HG02610 (cell line): ENCODE data around the gene SPDL1.

ENCODE experiments used
- ATAC-seq: cut with Tn5 transposase; IDR thresholded peaks from one replicate; pipeline ENCODE4 v1.9.1; 2021; ENCODE audit warnings: mild to moderate bottlenecking, moderate library complexity; ENCODE audit not compliant: unreplicated experiment

SPDL1 gene

GRCh38 chr5:169628892-169629291, 45.3 kb downstream of the SPDL1 start:
- ATAC-seq, result no peak

- ATAC-seq, result no peak
These were observed 46.4 kb downstream of the SPDL1 start for GRCh38 chr5:169629847-169630548.

GRCh38 chr5:169631360-169631759, 47.8 kb downstream of the SPDL1 start:
- ATAC-seq, result no peak

GRCh38 chr5:169632946-169633345, 49.4 kb downstream of the SPDL1 start:
- ATAC-seq, result no peak

- no peak for ATAC-seq
These were observed 51.0 kb downstream of the SPDL1 start for GRCh38 chr5:169634606-169635005.

GRCh38 chr5:169635936-169636335, 52.4 kb downstream of the SPDL1 start:
- no peak for ATAC-seq

- no peak for ATAC-seq
These were observed 53.0 kb downstream of the SPDL1 start for GRCh38 chr5:169636477-169637084.

GRCh38 chr5:169637085-169637548, 53.5 kb downstream of the SPDL1 start, which contains the start of gene DOCK2:
Gene DOCK2 (plus strand): TSS chr5:169637275. CDS start chr5:169637327, 52 bp downstream.
- peak; percentile 91 for ATAC-seq

GRCh38 chr5:169637549-169638121, 54.1 kb downstream of the SPDL1 start:
- ATAC-seq, result peak; percentile 65

GRCh38 chr5:169641253-169641652, 57.7 kb downstream of the SPDL1 start:
- ATAC-seq, result no peak

GRCh38 chr5:169646856-169647255, 63.3 kb downstream of the SPDL1 start:
- ATAC-seq, result peak; percentile 50

GRCh38 chr5:169647566-169647965, 64.0 kb downstream of the SPDL1 start:
- no peak for ATAC-seq

- no peak for ATAC-seq
These were observed 65.2 kb downstream of the SPDL1 start for GRCh38 chr5:169648725-169649310.

- peak; percentile 19 for ATAC-seq
These were observed 65.9 kb downstream of the SPDL1 start for GRCh38 chr5:169649486-169649885.

- peak; percentile 73 for ATAC-seq
These were observed 67.2 kb downstream of the SPDL1 start for GRCh38 chr5:169650701-169651331.

- ATAC-seq, result no peak
These were observed 68.0 kb downstream of the SPDL1 start for GRCh38 chr5:169651526-169651925.

- no peak for ATAC-seq
These were observed 68.5 kb downstream of the SPDL1 start for GRCh38 chr5:169652057-169652456.

- no peak for ATAC-seq
These were observed 69.5 kb downstream of the SPDL1 start for GRCh38 chr5:169653091-169653490.
